H7 (cell line): Measurements from ENCODE around the gene ZNF839. TPM values are rescaled to one million over a fixed set of nuclear protein-coding genes. Genes with fewer than 3 reads are reported as not detected.
"Not testable (repeated sequence)": the region's sequence is repeated elsewhere in the genome, so short reads cannot be mapped to it uniquely, and the experiment has no call there.

ENCODE experiments used
- DNase-seq: peaks from one replicate; pipeline ENCODE4 v3.0.0; 2012
- H3K27me3 ChIP-seq: 2 replicates; pipeline ENCODE4 v1.6.0; 2011; ENCODE audit warnings: mild to moderate bottlenecking, low read length; ENCODE audit not compliant: control insufficient read depth, insufficient read depth
- H3K36me3 ChIP-seq: replicated peaks from 2 replicates; pipeline ENCODE4 v1.5.1; 2011; ENCODE audit warnings: low read length; ENCODE audit not compliant: control insufficient read depth, insufficient read depth
- H3K4me3 ChIP-seq: 2 replicates; pipeline ENCODE4 v1.5.1; 2011; ENCODE audit warnings: low read depth, mild to moderate bottlenecking, control low read depth, low read length, moderate library complexity; ENCODE audit not compliant: insufficient read depth
- total RNA-seq: library from RNA; depleted of rRNA; stranded (reverse); fragments of >200 nt; shearing (Covaris generic); gene quantifications from 2 replicates; pipeline ENCODE4 v1.2.3, GENCODE V29; 2014

Gene ZNF839
- total RNA-seq, 1 experiment from 2014 or later: 14.9 TPM

- DNase-seq: no peak
- Histone ChIP-seq H3K4me3 (no peak overlapping the region), H3K27me3 (no peaks in the 10 kb centered on the region), H3K36me3 (peaks cover 8% of the 10 kb centered on the region)
Observed at GRCh38 chr14:102344485-102344884, 24.9 kb downstream of the ZNF839 start.

DNA sequence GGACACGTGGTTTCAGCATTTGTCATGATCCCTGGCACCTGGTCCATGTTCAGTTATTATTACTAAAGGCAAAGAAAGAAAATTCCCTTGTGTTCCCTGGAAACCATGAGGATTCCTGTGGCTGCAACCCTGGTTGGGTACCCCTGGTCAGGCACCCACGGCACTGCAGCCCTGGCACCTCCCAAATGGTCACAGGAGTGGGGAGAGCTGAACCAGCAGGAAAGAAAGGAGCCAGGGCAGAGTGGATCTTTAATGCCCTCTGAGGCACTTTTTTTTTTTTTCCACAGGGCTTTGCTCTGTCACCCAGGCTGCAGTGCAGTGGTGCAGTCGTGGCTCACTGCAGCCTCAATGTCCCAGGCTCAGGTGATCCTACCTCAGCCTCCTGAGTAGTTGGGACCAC, 25.7 kb downstream of the ZNF839 start:
- H3K4me3 ChIP-seq: no peak overlapping the region
- no peaks in the 10 kb centered on the region for H3K27me3 ChIP-seq
- peaks cover 7% of the 10 kb centered on the region for H3K36me3 ChIP-seq
- no peak for DNase-seq

DNA sequence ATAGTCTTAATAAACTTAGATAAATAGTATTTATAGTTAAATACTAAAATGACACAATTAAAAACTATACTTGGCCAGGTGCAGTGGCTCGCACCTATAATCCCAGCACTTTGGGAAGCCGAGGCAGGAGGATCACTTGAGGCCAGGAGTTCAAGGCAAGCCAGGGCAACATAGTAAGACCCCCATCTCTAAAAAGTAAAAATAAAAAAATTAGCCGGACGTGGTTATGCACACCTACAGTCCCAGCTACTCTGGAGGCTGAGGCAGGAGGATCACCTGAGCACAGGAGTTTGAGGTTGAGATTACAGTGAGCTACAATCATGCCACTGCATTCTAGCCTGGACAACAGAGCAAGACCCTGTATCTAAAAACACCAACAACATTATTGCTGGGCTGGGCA, 27.1 kb downstream of the ZNF839 start:
- peaks cover 4% of the 10 kb centered on the region for H3K36me3 ChIP-seq
- H3K4me3 ChIP-seq: no peak overlapping the region
- H3K27me3 ChIP-seq: no peaks in the 10 kb centered on the region
- no peak for DNase-seq

GRCh38 chr14:102348376-102348775, 28.8 kb downstream of the ZNF839 start:
- H3K36me3 ChIP-seq: peaks cover 5% of the 10 kb centered on the region
- H3K4me3 ChIP-seq: no peak overlapping the region

GRCh38 chr14:102351023-102351422, 31.5 kb downstream of the ZNF839 start:
- no peaks in the 10 kb centered on the region for H3K27me3 ChIP-seq
- DNase-seq: no peak
- H3K36me3 ChIP-seq: peaks cover 1% of the 10 kb centered on the region
- no peak overlapping the region for H3K4me3 ChIP-seq

More at GRCh38 chr14:102348376-102348775, 28.8 kb downstream of the ZNF839 start:
- no peak for DNase-seq
- no peaks in the 10 kb centered on the region for H3K27me3 ChIP-seq

DNA sequence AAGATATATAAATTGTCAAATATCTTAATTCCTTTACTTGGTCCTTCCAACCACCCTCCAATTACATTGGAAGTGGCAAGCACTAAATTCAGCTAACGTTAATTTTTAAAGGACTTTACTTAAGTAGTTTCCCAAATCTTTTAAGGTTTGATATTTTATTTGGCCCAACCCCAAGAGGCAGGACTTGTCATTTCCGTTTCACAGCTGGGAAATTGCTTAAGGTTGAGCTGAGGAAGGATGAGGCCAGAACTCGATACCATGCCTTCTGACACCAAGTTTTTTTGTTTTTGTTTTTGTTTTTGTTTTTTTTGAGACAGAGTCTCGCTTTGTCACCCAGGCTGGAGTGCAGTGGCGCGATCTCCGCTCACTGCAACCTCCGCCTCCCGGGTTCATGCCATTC, 32.0 kb downstream of the ZNF839 start:
- not testable (repeated sequence) for H3K27me3 ChIP-seq, H3K4me3 ChIP-seq, H3K36me3 ChIP-seq, DNase-seq

DNA sequence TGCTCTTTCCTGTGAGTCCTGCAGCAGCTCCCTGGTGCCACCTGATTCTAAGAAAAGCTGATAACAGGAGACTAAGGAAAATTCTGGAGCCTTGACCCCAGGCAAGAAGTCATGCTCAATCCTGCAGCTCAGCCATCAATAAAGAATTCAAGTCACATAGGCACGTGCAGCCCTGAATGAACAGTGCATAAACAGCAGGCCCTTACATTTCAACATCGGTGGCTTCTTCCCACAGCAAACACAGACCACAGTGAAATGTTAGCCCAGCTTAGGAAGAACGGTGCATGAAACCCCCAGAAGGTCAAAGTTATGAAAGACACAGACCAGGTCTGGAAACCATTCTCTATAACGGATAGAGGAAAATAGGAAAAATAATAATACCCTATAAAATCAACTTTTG, 32.7 kb downstream of the ZNF839 start:
- no peaks in the 10 kb centered on the region for H3K27me3 ChIP-seq
- DNase-seq: no peak
- peaks cover 1% of the 10 kb centered on the region for H3K36me3 ChIP-seq
- H3K4me3 ChIP-seq: no peak overlapping the region

- Histone ChIP-seq H3K27me3 (no peaks in the 10 kb centered on the region), H3K36me3 (peaks cover 1% of the 10 kb centered on the region), H3K4me3 (no peak overlapping the region)
- no peak for DNase-seq
Observed at GRCh38 chr14:102353126-102353619, 33.6 kb downstream of the ZNF839 start.

DNA sequence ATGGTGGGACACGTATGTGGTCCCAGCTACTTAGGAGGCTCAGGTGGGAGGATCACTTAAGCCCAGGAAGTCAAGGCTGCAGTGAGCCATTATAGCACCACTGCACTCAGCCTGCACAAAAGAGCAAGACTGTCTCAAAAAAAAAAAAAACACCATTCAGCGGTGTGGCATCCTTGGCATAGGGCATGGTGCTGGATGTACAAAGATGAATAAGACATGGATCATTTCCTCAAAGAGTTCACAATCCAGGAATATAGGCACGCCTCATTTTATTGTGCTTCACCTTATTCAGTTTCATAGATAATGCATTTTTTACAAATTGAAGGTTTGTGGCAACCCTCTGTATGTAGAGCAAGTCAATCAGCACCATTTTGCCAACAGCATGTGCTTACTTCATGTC, 36.7 kb downstream of the ZNF839 start:
- Histone ChIP-seq H3K4me3 (no peak overlapping the region), H3K36me3 (peaks cover 1% of the 10 kb centered on the region), H3K27me3 (no peaks in the 10 kb centered on the region)
- DNase-seq: no peak

DNA sequence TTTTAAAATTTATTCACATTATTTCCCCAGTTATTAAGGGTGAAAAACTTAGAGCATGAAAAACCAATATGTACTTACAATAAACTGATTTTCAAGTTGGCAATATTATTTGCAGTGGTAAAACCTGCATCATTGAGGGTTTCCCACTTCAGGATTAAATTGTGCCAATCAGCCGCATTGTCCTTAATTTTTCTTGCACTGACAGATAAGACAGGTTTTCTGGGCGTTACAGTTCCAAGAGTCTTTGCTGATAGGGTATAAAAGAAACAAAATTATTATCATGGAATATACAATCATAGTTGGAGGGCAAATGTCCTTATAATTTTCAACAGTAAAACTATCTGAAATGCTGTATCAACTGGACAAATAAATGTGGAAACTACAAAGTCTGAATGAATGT, 39.8 kb downstream of the ZNF839 start:
- no peaks in the 10 kb centered on the region for H3K27me3 ChIP-seq
- no peak overlapping the region for H3K4me3 ChIP-seq
- no peak for DNase-seq
- H3K36me3 ChIP-seq: no peaks in the 10 kb centered on the region; the same call in none of the 2 replicates

DNA sequence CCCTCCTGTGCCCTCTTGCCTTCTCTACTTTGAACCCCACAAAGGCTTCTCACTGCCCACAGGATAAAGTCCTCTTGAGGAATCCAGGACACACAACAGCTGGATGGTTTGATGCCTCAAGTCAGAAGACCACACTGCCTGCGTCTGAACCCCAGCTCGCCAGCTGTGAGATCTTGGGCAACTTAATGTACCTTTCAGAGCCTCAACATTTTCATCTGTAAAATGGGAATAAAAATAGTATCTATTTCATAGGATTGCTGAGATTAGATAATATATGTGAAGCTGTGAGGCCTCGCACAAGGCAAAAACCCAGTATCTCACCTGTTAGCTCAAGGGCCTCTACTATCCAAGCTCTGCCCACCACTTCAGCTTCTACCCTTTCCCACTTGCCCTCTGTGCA, 40.8 kb downstream of the ZNF839 start:
- H3K27me3 ChIP-seq: no peaks in the 10 kb centered on the region
- H3K4me3 ChIP-seq: no peak overlapping the region
- no peaks in the 10 kb centered on the region; the same call in none of the 2 replicates for H3K36me3 ChIP-seq
- no peak for DNase-seq

GRCh38 chr14:102362084-102362483, 42.5 kb downstream of the ZNF839 start:
- H3K27me3 ChIP-seq: no peaks in the 10 kb centered on the region
- peak overlapping the region; percentile 81 for H3K4me3 ChIP-seq
- H3K36me3 ChIP-seq: no peaks in the 10 kb centered on the region; the same call in 1 of the 2 replicates
- DNase-seq: peak; percentile 40

DNA sequence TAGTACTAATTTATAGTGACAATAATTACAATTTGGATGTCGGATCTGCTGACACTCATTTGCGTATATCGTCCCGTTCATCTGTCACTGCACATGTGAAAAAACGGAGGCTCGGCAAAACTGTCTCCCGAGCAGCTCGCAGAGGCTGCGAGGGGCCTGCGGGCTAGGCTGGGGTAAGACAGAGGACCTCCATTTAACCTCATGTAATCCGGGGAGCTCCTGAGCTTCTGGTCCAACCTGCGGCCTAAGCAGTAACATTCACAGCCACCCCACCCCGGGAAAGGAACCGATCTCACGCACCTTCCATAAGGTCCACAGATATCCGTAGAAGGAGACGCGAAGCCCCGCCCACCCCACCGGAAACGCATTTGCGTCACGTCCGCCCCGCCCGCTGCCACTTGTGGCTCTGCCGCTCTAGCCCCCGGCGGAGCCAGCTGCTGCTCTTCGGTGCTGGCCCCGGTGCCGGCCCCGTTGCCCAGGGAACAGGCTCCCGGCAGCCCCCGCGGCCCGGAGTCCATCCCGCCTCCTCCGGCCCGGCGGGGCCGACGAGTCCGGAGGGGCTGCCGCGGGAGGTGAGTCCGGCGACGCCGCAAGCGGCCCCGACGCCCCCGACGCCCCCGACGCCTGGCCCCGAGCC, 43.1 kb downstream of the ZNF839 start, which contains the start of the genes CINP and TECPR2:
TSS of gene CINP (minus strand) at position 346 of the 637 bp plus-strand sequence. CDS start at position 307, 39 bp downstream.
TSS of gene TECPR2 (plus strand) at position 397 of the 637 bp plus-strand sequence. CDS start 13,781 bp downstream, outside the sequence.
- peak within 1 kb of the TSS; percentile 81 for H3K4me3 ChIP-seq
- peak; percentile 98 for DNase-seq
- H3K36me3 ChIP-seq: no peaks in the 10 kb centered on the region; the same call in 1 of the 2 replicates
- no peaks in the 10 kb centered on the region for H3K27me3 ChIP-seq

DNA sequence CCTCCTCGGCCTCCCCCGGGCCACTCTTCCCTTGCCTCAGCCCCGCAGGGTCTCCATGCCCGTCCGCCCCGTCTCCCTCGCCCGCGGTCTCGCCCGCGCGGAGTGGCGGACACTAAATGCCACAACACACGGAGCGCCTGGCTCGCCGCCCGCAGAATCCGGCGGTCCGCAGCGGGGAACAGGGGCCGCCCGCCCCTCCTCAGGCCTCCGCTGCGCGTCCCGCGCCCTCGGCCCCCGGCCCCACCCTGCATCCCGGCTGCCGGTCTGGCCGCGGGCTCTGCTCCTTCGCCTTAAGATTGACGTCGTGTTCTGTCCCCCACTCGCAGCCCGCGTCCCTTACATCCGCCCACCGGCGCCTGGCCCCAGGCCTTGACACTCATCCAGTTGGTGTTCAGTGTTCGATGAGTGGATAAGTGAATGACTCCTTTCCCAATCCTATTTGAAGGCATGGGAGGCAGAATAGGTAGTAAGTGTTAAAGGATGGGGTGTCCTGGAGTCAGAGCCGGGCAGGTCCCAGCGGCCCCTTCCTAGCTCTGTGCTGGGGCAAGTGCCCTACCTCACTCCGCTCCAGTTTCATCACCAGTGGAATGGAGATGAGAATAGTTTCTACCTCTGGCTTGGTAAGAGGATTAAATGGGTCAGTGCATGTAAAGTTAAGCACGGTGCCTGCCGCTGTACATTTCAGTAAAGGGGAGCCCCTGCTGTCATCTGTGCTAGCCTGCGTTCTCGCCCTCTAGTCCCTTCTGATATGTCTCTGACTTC, 43.8 kb downstream of the ZNF839 start:
- H3K27me3 ChIP-seq: no peaks in the 10 kb centered on the region
- peak overlapping the region; percentile 81 for H3K4me3 ChIP-seq
- DNase-seq: peak; percentile 84
- H3K36me3 ChIP-seq: no peaks in the 10 kb centered on the region

GRCh38 chr14:102370305-102370809, 50.8 kb downstream of the ZNF839 start:
- no peaks in the 10 kb centered on the region for H3K27me3 ChIP-seq
- H3K36me3 ChIP-seq: no peaks in the 10 kb centered on the region
- H3K4me3 ChIP-seq: no peak overlapping the region
- no peak for DNase-seq
